B cell (primary cell): ENCODE data around the gene ZNF496.

Experiments
- CTCF ChIP-seq: fragments of 200-600 bp; IDR thresholded peaks from one replicate; pipeline ENCODE4 v1.8.0; 2022; ENCODE audit warnings: antibody characterized with exemption, mild to moderate bottlenecking
- EZH2 ChIP-seq: IDR thresholded peaks from 2 replicates; pipeline ENCODE4 v1.6.1; 2012; ENCODE audit warnings: borderline replicate concordance, low read depth, mild to moderate bottlenecking, moderate library complexity, low read length; ENCODE audit not compliant: insufficient read depth, poor library complexity, severe bottlenecking

GRCh38 chr1:247352175-247352574, 20.5 kb upstream of the ZNF496 start:
- TF ChIP-seq CTCF (no peak), EZH2 (no peak)
